Measurements from ENCODE around the gene CHST11.

CHST11 gene

GRCh38 chr12:104414581-104415341 lies 42.0 kb upstream of the CHST11 start:
- DNase-seq (ENCODE audit: low read depth, low spot score) = no peak
- Histone ChIP-seq H3K36me3 (ENCODE audit: insufficient read depth, low read length) (no peaks in the 10 kb centered on the region), H3K4me3 (no peak overlapping the region), H3K9ac (ENCODE audit: insufficient read length) (no peak overlapping the region), H3K9me3 (ENCODE audit: low read depth, low read length) (no peaks in the 10 kb centered on the region), H3K27ac (no peak overlapping the region)
- no peak for TF ChIP-seq POLR2AphosphoS5 (IDR thresholded peaks at IDR 0.05; ENCODE audit: borderline replicate concordance, low read depth, low read length)
- TF ChIP-seq EZH2 (IDR thresholded peaks at IDR 0.05) = no peak
- TF ChIP-seq FOXP2 (optimal IDR thresholded peaks at IDR 0.05; ENCODE audit: control extremely low read depth, extremely low read length, insufficient read depth) = no peak

- Histone ChIP-seq H3K9me3 (ENCODE audit: low read depth, low read length) (no peaks in the 10 kb centered on the region), H3K4me3 (no peak overlapping the region), H3K36me3 (ENCODE audit: insufficient read depth, low read length) (no peaks in the 10 kb centered on the region), H3K9ac (ENCODE audit: insufficient read length) (no peak overlapping the region), H3K27ac (no peak overlapping the region)
- no peak for DNase-seq (ENCODE audit: low read depth, low spot score)
- TF ChIP-seq EZH2 (IDR thresholded peaks at IDR 0.05) (no peak), FOXP2 (optimal IDR thresholded peaks at IDR 0.05; ENCODE audit: control extremely low read depth, extremely low read length, insufficient read depth) (no peak)
These were observed 41.3 kb upstream of the CHST11 start for GRCh38 chr12:104415342-104415980.

GRCh38 chr12:104416136-104416535 lies 40.6 kb upstream of the CHST11 start:
- DNase-seq (ENCODE audit: low read depth, low spot score) = no peak
- Histone ChIP-seq H3K27ac (no peak overlapping the region), H3K36me3 (ENCODE audit: insufficient read depth, low read length) (no peaks in the 10 kb centered on the region), H3K9me3 (ENCODE audit: low read depth, low read length) (no peaks in the 10 kb centered on the region), H3K9ac (ENCODE audit: insufficient read length) (no peak overlapping the region), H3K4me3 (no peak overlapping the region)
- TF ChIP-seq EZH2 (IDR thresholded peaks at IDR 0.05) (no peak), POLR2AphosphoS5 (IDR thresholded peaks at IDR 0.05; ENCODE audit: borderline replicate concordance, low read depth, low read length) (no peak), FOXP2 (optimal IDR thresholded peaks at IDR 0.05; ENCODE audit: control extremely low read depth, extremely low read length, insufficient read depth) (no peak)

GRCh38 chr12:104416585-104416984 lies 40.2 kb upstream of the CHST11 start:
- Histone ChIP-seq H3K36me3 (ENCODE audit: insufficient read depth, low read length) (no peaks in the 10 kb centered on the region), H3K4me3 (no peak overlapping the region), H3K9ac (ENCODE audit: insufficient read length) (no peak overlapping the region), H3K27ac (no peak overlapping the region), H3K9me3 (ENCODE audit: low read depth, low read length) (no peaks in the 10 kb centered on the region)
- TF ChIP-seq FOXP2 (optimal IDR thresholded peaks at IDR 0.05; ENCODE audit: control extremely low read depth, extremely low read length, insufficient read depth) (no peak), POLR2AphosphoS5 (IDR thresholded peaks at IDR 0.05; ENCODE audit: borderline replicate concordance, low read depth, low read length) (no peak), EZH2 (IDR thresholded peaks at IDR 0.05) (no peak)
- no peak for DNase-seq (ENCODE audit: low read depth, low spot score)

GRCh38 chr12:104419717-104420116 lies 37.0 kb upstream of the CHST11 start:
- H3K4me3 ChIP-seq = no peak overlapping the region
- no peaks in the 10 kb centered on the region for H3K9me3 ChIP-seq (ENCODE audit: low read depth, low read length)
- H3K36me3 ChIP-seq (ENCODE audit: insufficient read depth, low read length) = no peaks in the 10 kb centered on the region
- TF ChIP-seq FOXP2 (optimal IDR thresholded peaks at IDR 0.05; ENCODE audit: control extremely low read depth, extremely low read length, insufficient read depth) (no peak), POLR2AphosphoS5 (IDR thresholded peaks at IDR 0.05; ENCODE audit: borderline replicate concordance, low read depth, low read length) (no peak), EZH2 (IDR thresholded peaks at IDR 0.05) (no peak)
- no peak for DNase-seq (ENCODE audit: low read depth, low spot score)
- no peak overlapping the region for H3K27ac ChIP-seq
- H3K9ac ChIP-seq (ENCODE audit: insufficient read length) = no peak overlapping the region

GRCh38 chr12:104420868-104421267 lies 35.9 kb upstream of the CHST11 start:
- Histone ChIP-seq H3K36me3 (ENCODE audit: insufficient read depth, low read length) (no peaks in the 10 kb centered on the region), H3K27ac (no peak overlapping the region), H3K9ac (ENCODE audit: insufficient read length) (no peak overlapping the region), H3K4me3 (no peak overlapping the region), H3K9me3 (ENCODE audit: low read depth, low read length) (no peaks in the 10 kb centered on the region)
- TF ChIP-seq FOXP2 (optimal IDR thresholded peaks at IDR 0.05; ENCODE audit: control extremely low read depth, extremely low read length, insufficient read depth) (no peak), POLR2AphosphoS5 (IDR thresholded peaks at IDR 0.05; ENCODE audit: borderline replicate concordance, low read depth, low read length) (no peak), EZH2 (IDR thresholded peaks at IDR 0.05) (no peak)
- DNase-seq (ENCODE audit: low read depth, low spot score) = no peak

- Histone ChIP-seq H3K36me3 (ENCODE audit: insufficient read depth, low read length) (no peaks in the 10 kb centered on the region), H3K9me3 (ENCODE audit: low read depth, low read length) (no peaks in the 10 kb centered on the region), H3K9ac (ENCODE audit: insufficient read length) (no peak overlapping the region), H3K4me3 (no peak overlapping the region), H3K27ac (no peak overlapping the region)
- DNase-seq (ENCODE audit: low read depth, low spot score) = no peak
- no peak for TF ChIP-seq EZH2 (IDR thresholded peaks at IDR 0.05)
- no peak for TF ChIP-seq POLR2AphosphoS5 (IDR thresholded peaks at IDR 0.05; ENCODE audit: borderline replicate concordance, low read depth, low read length)
- no peak for TF ChIP-seq FOXP2 (optimal IDR thresholded peaks at IDR 0.05; ENCODE audit: control extremely low read depth, extremely low read length, insufficient read depth)
These were observed 35.4 kb upstream of the CHST11 start for GRCh38 chr12:104421343-104421742.

- Histone ChIP-seq H3K4me3 (no peak overlapping the region), H3K9me3 (ENCODE audit: low read depth, low read length) (no peaks in the 10 kb centered on the region), H3K36me3 (ENCODE audit: insufficient read depth, low read length) (no peaks in the 10 kb centered on the region), H3K27ac (no peak overlapping the region), H3K9ac (ENCODE audit: insufficient read length) (no peak overlapping the region)
- TF ChIP-seq POLR2AphosphoS5 (IDR thresholded peaks at IDR 0.05; ENCODE audit: borderline replicate concordance, low read depth, low read length) = no peak
- TF ChIP-seq EZH2 (IDR thresholded peaks at IDR 0.05) = no peak
- TF ChIP-seq FOXP2 (optimal IDR thresholded peaks at IDR 0.05; ENCODE audit: control extremely low read depth, extremely low read length, insufficient read depth) = no peak
- DNase-seq (ENCODE audit: low read depth, low spot score) = no peak
These were observed 34.3 kb upstream of the CHST11 start for GRCh38 chr12:104422441-104422840.
